Posterior vena cava (tissue), 2 donors: ENCODE measurements around the gene GRM5. TPM values are rescaled to one million over a fixed set of nuclear protein-coding genes. Genes with fewer than 3 reads are reported as not detected.

ENCODE experiments used
- DNase-seq: peaks from one replicate; pipeline ENCODE4 v3.0.0-alpha.2; 2020; ENCODE audit warnings: low spot score
- intact Hi-C, 2 donors: fragments of 100-400 bp; cut with DNase I; formaldehyde crosslinking; loops; one replicate each; pipeline versions ENCODE4 v1.14.1 to v1.14.2; 2022 to 2023
- total RNA-seq, 2 donors: library from RNA; stranded (reverse); fragmentation: NEBNext Ultra II Directional; extraction: Animal tissue kit (Norgen Biotek cat#: 25700); gene quantifications; one replicate each; pipeline ENCODE4 v1.2.1, GENCODE V29; 2021
- donor health status: DM: yes; HTN: yes; CAD: no.
- donor health status: DM: yes; HTN: yes; CAD: no.

Gene GRM5
- total RNA-seq, 2 donors from 2014 or later: 0.23 to 0.81 TPM

DNA sequence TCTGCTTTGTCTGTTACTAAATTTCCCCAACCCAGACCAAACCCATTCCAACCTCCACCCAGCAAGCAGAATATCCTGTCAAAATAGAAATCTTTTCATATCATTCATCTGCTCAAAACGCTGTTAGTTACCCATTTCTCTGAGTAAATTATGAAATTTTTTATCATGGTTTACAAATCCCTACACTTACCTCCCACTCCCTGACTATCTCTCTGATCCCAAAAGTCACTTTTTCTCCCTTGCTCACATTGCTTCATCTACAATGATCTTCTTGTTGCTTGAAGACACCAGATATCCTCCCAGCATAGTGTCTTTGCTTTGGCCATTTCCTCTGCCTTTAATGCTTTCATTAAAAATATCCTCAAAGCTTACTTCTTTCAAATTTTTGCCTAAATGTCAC, 532.8 kb downstream of the GRM5 start:
- DNase-seq: no peak
- intact Hi-C loops: no loop called here

DNA sequence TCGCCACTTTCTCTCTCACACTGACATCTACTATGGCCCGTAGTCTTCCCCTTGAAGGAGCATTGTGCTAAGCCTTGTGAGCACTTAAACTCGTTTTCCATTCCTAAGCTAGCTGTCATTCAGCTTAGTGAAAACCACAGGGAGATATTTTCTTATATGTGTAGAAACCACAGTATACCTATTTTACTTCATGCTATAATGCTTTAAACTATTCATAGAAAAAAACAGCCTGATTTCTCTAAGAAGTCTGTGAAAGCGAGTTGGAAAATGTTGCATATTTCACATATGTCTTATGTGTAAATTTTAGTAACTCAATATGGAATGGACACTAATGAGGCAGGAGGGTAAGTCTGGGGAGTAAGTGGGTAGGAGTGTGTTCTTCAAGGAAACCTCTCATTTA, 534.0 kb downstream of the GRM5 start:
- intact Hi-C loops: no loop called here
- no peak for DNase-seq

DNA sequence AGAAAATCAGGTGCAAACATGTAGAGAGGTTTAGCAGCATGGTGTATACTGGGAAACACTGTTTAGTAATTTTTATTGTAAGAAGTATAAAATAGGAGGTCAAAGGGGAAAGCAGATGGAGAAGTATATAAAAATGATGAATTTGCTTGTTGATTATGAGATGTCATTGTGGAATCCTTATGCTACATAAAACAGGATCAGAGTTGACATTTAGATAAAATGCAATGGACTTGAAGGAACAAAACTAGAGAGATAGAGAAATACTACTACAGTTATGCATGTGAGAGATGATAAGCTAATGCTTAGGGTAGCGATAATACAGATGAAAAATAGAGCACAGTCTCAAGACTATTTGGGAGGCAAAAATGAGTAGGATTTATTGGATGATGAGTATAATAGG, 536.4 kb downstream of the GRM5 start:
- DNase-seq: no peak
- intact Hi-C loops: no loop called here

- no peak for DNase-seq
- intact Hi-C loops: loop anchor here in 1 of 2 donors (5.0 kb wide), 1 partner anchor 141 kb away; no protein-coding TSS in a partner anchor
Measured at GRCh38 chr11:88523386-88524071, 542.3 kb downstream of the GRM5 start.

DNA sequence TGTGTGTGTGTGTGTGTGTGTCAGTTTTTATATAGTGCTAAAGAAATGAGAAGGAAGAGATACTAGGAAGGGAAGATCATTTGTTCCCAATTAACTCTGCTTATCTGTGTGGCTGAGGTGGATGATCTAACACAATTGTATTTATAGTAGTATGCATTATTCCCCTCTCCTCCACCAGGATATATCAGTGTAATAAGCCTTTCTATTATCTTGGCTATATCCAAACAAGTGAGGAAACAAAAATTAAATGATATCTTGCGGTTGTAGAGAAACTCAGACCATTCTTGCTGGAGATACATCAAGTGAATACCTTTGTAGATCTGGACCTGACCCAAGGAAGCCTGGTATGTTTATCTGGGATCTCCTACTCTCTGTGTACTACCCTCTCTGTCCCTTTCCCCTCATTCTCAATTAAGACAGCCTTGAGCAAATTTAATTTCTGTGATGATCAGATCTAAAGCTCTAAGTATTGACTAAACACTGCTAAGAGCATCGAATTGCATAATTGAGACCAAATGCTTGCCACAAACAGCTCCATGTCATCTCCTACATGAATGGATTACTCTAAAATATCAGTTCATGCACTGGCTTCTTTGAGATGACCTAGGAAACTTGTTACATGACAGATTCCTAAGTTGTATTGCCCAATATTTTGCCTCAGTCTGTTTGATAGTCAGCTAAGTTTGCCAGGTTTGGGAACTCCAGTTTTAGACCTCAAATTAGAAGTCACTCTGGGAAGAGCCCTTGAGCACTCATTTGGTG, 543.0 kb downstream of the GRM5 start:
- intact Hi-C loops: loop anchor here in 1 of 2 donors (5.0 kb wide), 1 partner anchor 141 kb away; no protein-coding TSS in a partner anchor
- no peak for DNase-seq

GRCh38 chr11:88521799-88522201, 544.0 kb downstream of the GRM5 start:
- intact Hi-C loops: loop anchor here in 1 of 2 donors (5.0 kb wide), 1 partner anchor 139 kb away; no protein-coding TSS in a partner anchor
- no peak for DNase-seq

GRCh38 chr11:88521399-88521798, 544.4 kb downstream of the GRM5 start:
- intact Hi-C loops: loop anchor here in 1 of 2 donors (5.0 kb wide), 1 partner anchor 139 kb away; no protein-coding TSS in a partner anchor
- no peak for DNase-seq

DNA sequence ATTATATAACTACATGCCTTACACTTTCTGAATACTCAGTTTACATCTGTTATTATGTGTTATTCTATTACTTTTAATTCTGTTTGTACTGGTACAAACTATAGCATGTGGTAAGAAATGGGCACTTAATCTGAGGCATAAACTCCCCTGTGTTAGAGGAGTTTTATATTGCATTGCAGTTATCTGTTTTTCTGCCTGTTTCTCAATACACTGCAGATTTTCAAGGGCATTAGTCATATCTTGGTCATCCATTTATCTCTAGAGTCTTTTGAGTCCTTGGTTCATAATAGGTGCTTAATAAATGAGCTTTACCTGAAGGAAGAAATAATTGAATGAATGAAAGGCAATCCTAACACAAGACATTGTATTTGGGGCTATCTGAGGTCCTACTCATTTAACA, 545.4 kb downstream of the GRM5 start:
- DNase-seq: no peak
- intact Hi-C loops: loop anchor here in 1 of 2 donors (5.0 kb wide), 1 partner anchor 138 kb away; no protein-coding TSS in a partner anchor

GRCh38 chr11:88515002-88515401, 550.8 kb downstream of the GRM5 start:
- intact Hi-C loops: no loop called here
- no peak for DNase-seq

- intact Hi-C loops: no loop called here
- no peak for DNase-seq
Measured at GRCh38 chr11:88511006-88511405, 554.8 kb downstream of the GRM5 start.

- peak; percentile 81 for DNase-seq
- intact Hi-C loops: no loop called here
Measured at GRCh38 chr11:88508759-88509581, 556.8 kb downstream of the GRM5 start.

DNA sequence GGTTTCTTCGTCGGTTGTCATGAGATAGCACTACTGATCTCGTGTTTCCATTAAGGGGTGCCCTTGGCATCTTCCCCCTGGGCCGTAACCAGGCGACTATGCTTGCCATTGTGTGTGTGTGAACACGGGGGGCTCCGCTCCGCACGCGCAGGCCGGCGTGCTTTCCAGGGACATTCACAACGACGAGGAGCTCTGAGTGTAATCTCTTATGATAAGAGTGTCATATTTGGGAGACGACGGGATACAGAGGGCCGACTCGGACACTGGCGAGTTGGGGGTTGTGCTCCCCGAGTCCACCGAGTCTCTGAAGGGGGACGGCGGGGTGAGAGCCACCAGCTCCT, 557.4 kb downstream of the GRM5 start:
- peak; percentile 78 for DNase-seq
- intact Hi-C loops: no loop called here

DNA sequence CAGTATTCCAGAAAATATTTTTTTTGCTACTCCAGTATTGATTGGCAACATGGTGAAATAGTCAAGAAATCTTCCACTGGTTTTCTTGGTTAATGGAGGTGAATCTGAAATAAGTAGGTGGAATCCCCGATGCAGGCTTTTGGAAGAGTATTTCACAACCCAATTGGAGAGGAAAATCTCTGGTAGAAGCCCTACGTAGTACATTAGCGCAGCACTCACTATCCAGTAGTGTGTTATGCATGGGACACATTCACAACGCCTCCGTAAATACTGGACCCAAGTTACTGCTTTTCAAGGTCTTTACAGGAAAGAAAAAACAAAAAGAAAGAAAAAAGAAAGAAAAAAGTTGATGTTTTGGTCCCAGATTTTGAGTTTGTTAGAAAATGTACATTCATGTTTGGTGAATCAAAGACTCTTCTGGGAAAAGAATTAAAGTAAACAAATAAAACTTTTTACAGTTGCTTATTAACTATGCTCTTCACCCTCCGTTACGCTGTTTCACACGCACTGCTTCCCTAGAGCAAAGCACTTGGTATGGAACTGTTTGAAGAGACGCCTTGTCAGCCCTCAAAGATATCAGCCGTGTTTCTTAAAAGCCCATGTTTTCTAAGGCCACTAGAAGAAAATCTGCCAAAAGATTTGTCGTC, 557.9 kb downstream of the GRM5 start:
- DNase-seq: no peak
- intact Hi-C loops: no loop called here

GRCh38 chr11:88501541-88501940, 564.2 kb downstream of the GRM5 start:
- intact Hi-C loops: no loop called here
- no peak for DNase-seq

DNA sequence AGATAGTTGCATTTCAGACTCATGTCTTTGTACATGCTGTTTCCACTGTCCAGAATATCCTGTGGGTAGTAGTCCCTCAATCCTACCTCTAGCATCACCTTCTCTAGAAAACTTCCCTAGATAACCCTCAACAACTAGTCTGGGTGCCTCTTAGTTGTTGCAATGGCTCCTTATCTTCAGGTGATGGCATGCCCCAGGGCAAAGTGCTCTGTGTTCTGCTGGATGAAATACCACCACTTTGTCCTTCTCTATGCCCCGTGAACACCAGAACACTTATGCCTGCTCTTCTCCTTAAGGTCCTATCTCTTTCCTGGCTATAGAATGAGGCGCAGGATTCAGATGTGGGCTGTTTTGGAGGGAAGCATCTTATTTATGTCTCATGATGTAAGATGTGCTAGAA, 569.9 kb downstream of the GRM5 start:
- intact Hi-C loops: no loop called here
- DNase-seq: no peak

DNA sequence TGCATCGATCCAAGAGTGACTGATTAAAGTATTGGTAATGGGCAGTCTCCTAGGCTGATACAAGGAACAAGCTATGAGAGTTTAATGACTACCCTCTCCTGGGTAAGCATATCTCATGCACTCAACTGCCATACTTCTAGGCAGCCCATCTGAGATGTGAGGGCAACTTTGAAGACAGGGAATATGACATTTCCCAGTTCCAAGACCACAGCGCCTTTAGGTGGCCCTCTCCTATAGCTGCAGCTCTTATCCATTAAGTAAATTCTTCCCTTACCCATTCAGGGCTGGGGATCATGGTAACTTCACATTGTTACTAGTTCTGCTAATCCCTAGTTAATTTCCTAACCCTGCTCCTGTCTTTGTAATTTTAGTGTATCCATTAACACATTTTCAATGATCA, 570.9 kb downstream of the GRM5 start:
- no peak for DNase-seq
- intact Hi-C loops: no loop called here

- DNase-seq: no peak
Measured at GRCh38 chr11:88491674-88492073, 574.1 kb downstream of the GRM5 start.

GRCh38 chr11:88489030-88489429, 576.8 kb downstream of the GRM5 start:
- DNase-seq: no peak
- intact Hi-C loops: no loop called here

More at GRCh38 chr11:88491674-88492073, 574.1 kb downstream of the GRM5 start:
- intact Hi-C loops: no loop called here

GRCh38 chr11:88487646-88488045, 578.1 kb downstream of the GRM5 start:
- intact Hi-C loops: no loop called here
- no peak for DNase-seq
